HCEC 1CT (cell line): ENCODE data around the gene FLRT2.

Source experiments
- DNase-seq: peaks from one replicate; pipeline ENCODE4 v3.0.0-alpha.2; 2017

The FLRT2 gene

GRCh38 chr14:85531587-85532373 lies 1.8 kb downstream of the FLRT2 start:
- DNase-seq, result peak; percentile 90

GRCh38 chr14:85532374-85533022 lies 2.6 kb downstream of the FLRT2 start:
- DNase-seq, result no peak

GRCh38 chr14:85533023-85533860 lies 3.3 kb downstream of the FLRT2 start:
- DNase-seq, result peak; percentile 86

- peak; percentile 39 for DNase-seq
Observed at GRCh38 chr14:85533861-85534291, 3.9 kb downstream of the FLRT2 start.

- peak; percentile 30 for DNase-seq
Observed at GRCh38 chr14:85534458-85535293, 4.7 kb downstream of the FLRT2 start.

GRCh38 chr14:85535321-85535720 lies 5.4 kb downstream of the FLRT2 start:
- peak; percentile 13 for DNase-seq

- peak; percentile 67 for DNase-seq
Observed at GRCh38 chr14:85535991-85536832, 6.3 kb downstream of the FLRT2 start.

- peak; percentile 50 for DNase-seq
Observed at GRCh38 chr14:85536833-85537190, 6.9 kb downstream of the FLRT2 start.

- no peak for DNase-seq
Observed at GRCh38 chr14:85537526-85537925, 7.6 kb downstream of the FLRT2 start.

GRCh38 chr14:85538636-85539035 lies 8.7 kb downstream of the FLRT2 start:
- no peak for DNase-seq

- DNase-seq, result no peak
Observed at GRCh38 chr14:85539510-85539909, 9.6 kb downstream of the FLRT2 start.

- no peak for DNase-seq
Observed at GRCh38 chr14:85542623-85543022, 12.7 kb downstream of the FLRT2 start.

GRCh38 chr14:85545738-85546137 lies 15.8 kb downstream of the FLRT2 start:
- no peak for DNase-seq

GRCh38 chr14:85546390-85546789 lies 16.4 kb downstream of the FLRT2 start:
- DNase-seq, result no peak

GRCh38 chr14:85549697-85550096 lies 19.8 kb downstream of the FLRT2 start:
- DNase-seq, result no peak

GRCh38 chr14:85554106-85554505 lies 24.2 kb downstream of the FLRT2 start:
- DNase-seq, result peak; percentile 44

GRCh38 chr14:85556267-85556666 lies 26.3 kb downstream of the FLRT2 start:
- no peak for DNase-seq

GRCh38 chr14:85558505-85558904 lies 28.6 kb downstream of the FLRT2 start:
- no peak for DNase-seq

- no peak for DNase-seq
Observed at GRCh38 chr14:85562630-85563029, 32.7 kb downstream of the FLRT2 start.

GRCh38 chr14:85564841-85565527 lies 35.0 kb downstream of the FLRT2 start:
- no peak for DNase-seq

- DNase-seq, result peak; percentile 65
Observed at GRCh38 chr14:85565862-85566296, 35.9 kb downstream of the FLRT2 start.
